HepG2 (cell line): ENCODE data around the gene MRPL14. TPM values are rescaled to one million over a fixed set of nuclear protein-coding genes. Genes with fewer than 3 reads are reported as not detected.

Source experiments
- FOXK1 ChIP-seq: sonication (generic); formaldehyde crosslinking; IDR thresholded peaks from 2 replicates; pipeline ENCODE4 v1.4.0; 2020; ENCODE audit warnings: low read depth, missing genetic modification reagents, borderline replicate concordance
- HINFP ChIP-seq: sonication (generic); formaldehyde crosslinking; IDR thresholded peaks from 2 replicates; pipeline ENCODE4 v1.4.0; 2020; ENCODE audit warnings: low read depth, mild to moderate bottlenecking, missing genetic modification reagents
- MBD4 ChIP-seq: IDR thresholded peaks from 2 replicates; pipeline ENCODE4 v1.6.1; 2012; ENCODE audit warnings: low read length, inconsistent platforms, borderline replicate concordance
- NFKB2 ChIP-seq: sonication (generic); formaldehyde crosslinking; IDR thresholded peaks from 2 replicates; pipeline ENCODE4 v1.4.0; 2020; ENCODE audit warnings: missing genetic modification reagents, borderline replicate concordance
- REST ChIP-seq, 2 experiments: IDR thresholded peaks; 2 replicates each; pipeline ENCODE4 v1.6.1; 2011 to 2012; ENCODE audit warnings: low read length in 2 of 2, borderline replicate concordance in 1 of 2, low read depth in 1 of 2, mild to moderate bottlenecking in 1 of 2, moderate library complexity in 1 of 2
- TMF1 ChIP-seq: sonication (generic); formaldehyde crosslinking; IDR thresholded peaks from 2 replicates; pipeline ENCODE4 v1.8.1; 2022; ENCODE audit warnings: low read depth, missing genetic modification reagents
- TOPORS ChIP-seq: sonication (generic); formaldehyde crosslinking; IDR thresholded peaks from 2 replicates; pipeline ENCODE4 v1.8.0; 2023; ENCODE audit warnings: mild to moderate bottlenecking, missing genetic modification reagents
- ZBTB38 ChIP-seq: sonication (generic); formaldehyde crosslinking; IDR thresholded peaks from 2 replicates; pipeline ENCODE4 v1.5.1; 2020; ENCODE audit warnings: mild to moderate bottlenecking, missing genetic modification reagents
- ZNF3 ChIP-seq: IDR thresholded peaks from 2 replicates; pipeline ENCODE4 v1.7.0; 2017; ENCODE audit warnings: inconsistent platforms
- ZNF335 ChIP-seq: sonication (generic); formaldehyde crosslinking; IDR thresholded peaks from 2 replicates; pipeline ENCODE4 v1.4.0; 2020; ENCODE audit warnings: missing genetic modification reagents
- ZNF337 ChIP-seq: sonication (generic); formaldehyde crosslinking; IDR thresholded peaks from 2 replicates; pipeline ENCODE4 v1.5.1; 2020; ENCODE audit warnings: missing genetic modification reagents, low read depth, mild to moderate bottlenecking, borderline replicate concordance
- ZNF549 ChIP-seq: sonication (generic); formaldehyde crosslinking; IDR thresholded peaks from 2 replicates; pipeline ENCODE4 v1.5.0; 2020; ENCODE audit warnings: missing genetic modification reagents
- ZNF660 ChIP-seq: sonication (generic); formaldehyde crosslinking; IDR thresholded peaks from 2 replicates; pipeline ENCODE4 v1.5.1; 2020; ENCODE audit warnings: mild to moderate bottlenecking, low read depth, missing genetic modification reagents, borderline replicate concordance
- ZNF704 ChIP-seq: sonication (generic); formaldehyde crosslinking; IDR thresholded peaks from 2 replicates; pipeline ENCODE4 v1.8.1; 2023; ENCODE audit warnings: mild to moderate bottlenecking, inconsistent platforms, moderate library complexity, missing genetic modification reagents, borderline replicate concordance
- ZNF724P ChIP-seq: sonication (generic); formaldehyde crosslinking; IDR thresholded peaks from 2 replicates; pipeline ENCODE4 v1.8.0; 2022; ENCODE audit warnings: missing genetic modification reagents, borderline replicate concordance
- polyA plus RNA-seq, 8 experiments: library from polyadenylated mRNA; depleted of rRNA in 3 of 8; stranded (reverse) in 7 of 8; unstranded in 1 of 8; fragments of >200 nt; fragmentation: Illumina TruSeq in 4 of 8; extraction: Trizol in 4 of 8; gene quantifications; 2 replicates each; pipeline versions ENCODE4 v1.2.1 to v1.2.3, GENCODE V29; 2011 to 2016; ENCODE audit warnings: low read depth in 4 of 8, missing spikeins in 1 of 8, mixed read lengths in 1 of 8; ENCODE audit not compliant: insufficient read depth in 1 of 8
- total RNA-seq, 5 experiments: library from RNA; depleted of rRNA; stranded (reverse); fragments of >200 nt; fragmentation: Illumina TruSeq; extraction: Trizol; gene quantifications; 2 replicates each; pipeline ENCODE4 v1.2.3, GENCODE V29; 2016; ENCODE audit warnings: low read depth in 1 of 5
- TF ChIP-seq, protein P1 (sequence below): IDR thresholded peaks from 2 replicates; pipeline ENCODE4 v1.6.1; 2016; ENCODE audit warnings: low read depth, missing genetic modification reagents, missing compliant biosample characterization

Gene MRPL14
- total and polyA plus RNA-seq, 2 of the 13 experiments (the other 11 are each of a cell fraction or from before 2014, with no cell fraction given) = 157 to 178 TPM

DNA sequence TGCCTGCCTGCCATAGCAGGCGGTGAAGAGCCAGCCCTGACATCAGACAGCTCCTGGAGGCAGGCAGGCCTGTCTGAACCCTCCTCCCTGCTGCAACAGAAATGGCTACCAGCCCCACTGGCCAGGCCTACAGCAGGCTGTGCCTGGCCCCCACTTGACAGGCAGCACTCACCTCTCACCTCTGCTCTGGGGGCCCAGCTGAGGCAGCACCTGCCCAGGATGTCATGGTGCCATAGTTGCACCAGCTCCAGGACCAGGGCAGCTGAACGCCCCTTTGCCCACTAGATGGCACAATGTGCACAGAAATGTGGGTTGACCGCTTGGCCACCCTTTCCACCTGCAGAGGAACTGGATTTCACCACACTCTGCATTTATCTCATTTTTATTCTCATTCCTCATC is 30.6 kb downstream of the MRPL14 start (continued):
- TF ChIP-seq HINFP (CRISPR knock-in tag) = 0 out of 2 replicates have a peak, but pooled peaks have one; percentile 22
- no peak for TF ChIP-seq ZNF660 (CRISPR knock-in tag)
- TF ChIP-seq REST (IDR thresholded peaks at IDR 0.05; ENCODE audit: borderline replicate concordance in 1 of 2, low read depth in 1 of 2, low read length in 2 of 2) = no peak
- no peak for TF ChIP-seq ZNF549 (CRISPR knock-in tag)
- no peak for TF ChIP-seq ZNF3
- TF ChIP-seq FOXK1 (CRISPR knock-in tag) = no peak
- TF ChIP-seq, protein P1, sequence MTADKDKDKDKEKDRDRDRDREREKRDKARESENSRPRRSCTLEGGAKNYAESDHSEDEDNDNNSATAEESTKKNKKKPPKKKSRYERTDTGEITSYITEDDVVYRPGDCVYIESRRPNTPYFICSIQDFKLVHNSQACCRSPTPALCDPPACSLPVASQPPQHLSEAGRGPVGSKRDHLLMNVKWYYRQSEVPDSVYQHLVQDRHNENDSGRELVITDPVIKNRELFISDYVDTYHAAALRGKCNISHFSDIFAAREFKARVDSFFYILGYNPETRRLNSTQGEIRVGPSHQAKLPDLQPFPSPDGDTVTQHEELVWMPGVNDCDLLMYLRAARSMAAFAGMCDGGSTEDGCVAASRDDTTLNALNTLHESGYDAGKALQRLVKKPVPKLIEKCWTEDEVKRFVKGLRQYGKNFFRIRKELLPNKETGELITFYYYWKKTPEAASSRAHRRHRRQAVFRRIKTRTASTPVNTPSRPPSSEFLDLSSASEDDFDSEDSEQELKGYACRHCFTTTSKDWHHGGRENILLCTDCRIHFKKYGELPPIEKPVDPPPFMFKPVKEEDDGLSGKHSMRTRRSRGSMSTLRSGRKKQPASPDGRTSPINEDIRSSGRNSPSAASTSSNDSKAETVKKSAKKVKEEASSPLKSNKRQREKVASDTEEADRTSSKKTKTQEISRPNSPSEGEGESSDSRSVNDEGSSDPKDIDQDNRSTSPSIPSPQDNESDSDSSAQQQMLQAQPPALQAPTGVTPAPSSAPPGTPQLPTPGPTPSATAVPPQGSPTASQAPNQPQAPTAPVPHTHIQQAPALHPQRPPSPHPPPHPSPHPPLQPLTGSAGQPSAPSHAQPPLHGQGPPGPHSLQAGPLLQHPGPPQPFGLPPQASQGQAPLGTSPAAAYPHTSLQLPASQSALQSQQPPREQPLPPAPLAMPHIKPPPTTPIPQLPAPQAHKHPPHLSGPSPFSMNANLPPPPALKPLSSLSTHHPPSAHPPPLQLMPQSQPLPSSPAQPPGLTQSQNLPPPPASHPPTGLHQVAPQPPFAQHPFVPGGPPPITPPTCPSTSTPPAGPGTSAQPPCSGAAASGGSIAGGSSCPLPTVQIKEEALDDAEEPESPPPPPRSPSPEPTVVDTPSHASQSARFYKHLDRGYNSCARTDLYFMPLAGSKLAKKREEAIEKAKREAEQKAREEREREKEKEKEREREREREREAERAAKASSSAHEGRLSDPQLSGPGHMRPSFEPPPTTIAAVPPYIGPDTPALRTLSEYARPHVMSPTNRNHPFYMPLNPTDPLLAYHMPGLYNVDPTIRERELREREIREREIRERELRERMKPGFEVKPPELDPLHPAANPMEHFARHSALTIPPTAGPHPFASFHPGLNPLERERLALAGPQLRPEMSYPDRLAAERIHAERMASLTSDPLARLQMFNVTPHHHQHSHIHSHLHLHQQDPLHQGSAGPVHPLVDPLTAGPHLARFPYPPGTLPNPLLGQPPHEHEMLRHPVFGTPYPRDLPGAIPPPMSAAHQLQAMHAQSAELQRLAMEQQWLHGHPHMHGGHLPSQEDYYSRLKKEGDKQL (CRISPR knock-in tag) = no peak
- no peak for TF ChIP-seq MBD4
- no peak for TF ChIP-seq TMF1 (CRISPR knock-in tag)
- TF ChIP-seq NFKB2 (CRISPR knock-in tag) = peak; percentile 72; the same call in 1 of the 2 replicates
- no peak for TF ChIP-seq ZNF724P (CRISPR knock-in tag)
- no peak for TF ChIP-seq ZNF704 (CRISPR knock-in tag)
- TF ChIP-seq ZNF337 (CRISPR knock-in tag) = no peak
- TF ChIP-seq TOPORS (CRISPR knock-in tag) = no peak
- TF ChIP-seq ZBTB38 (CRISPR knock-in tag) = peak; percentile 82; the same call in 1 of the 2 replicates
- TF ChIP-seq ZNF335 (CRISPR knock-in tag) = no peak
